ENCODE results near the gene NACC2. TPM values are rescaled to one million over a fixed set of nuclear protein-coding genes. Genes with fewer than 3 reads are reported as not detected.

The NACC2 gene
- total and polyA plus RNA-seq, 2 experiments from 2014 or later = 3.8 to 20.8 TPM

GRCh38 chr9:135992486-135993408 lies 102.3 kb downstream of the NACC2 start:
- TF ChIP-seq STAT1 (IDR thresholded peaks at IDR 0.05; ENCODE audit: unreplicated experiment) (no peak), POLR2AphosphoS5 (IDR thresholded peaks at IDR 0.05; ENCODE audit: low read depth) (peak; percentile 43; the same call in 1 of the 2 replicates)
- no peaks in the 10 kb centered on the region for H3K36me3 ChIP-seq (ENCODE audit: insufficient read depth)
- H3K9me2 ChIP-seq (ENCODE audit: insufficient read depth) = no peaks in the 10 kb centered on the region
- H3F3A ChIP-seq (replicated peaks; ENCODE audit: low read depth) = peaks cover 7% of the 10 kb centered on the region
- H3K27ac ChIP-seq (ENCODE audit: low read depth) = peak overlapping the region; percentile 65
- Mint-ChIP-seq H3K4me3 (peak overlapping the region; percentile 60; the same call in 2 of the 3 replicates), H3K36me3 (ENCODE audit: low read depth) (no peaks in the 10 kb centered on the region), H3K27ac (no peak overlapping the region), H3K9me3 (no peaks in the 10 kb centered on the region), H3K4me1 (peaks cover 23% of the 10 kb centered on the region), H3K27me3 (ENCODE audit: insufficient read depth, low read depth, poor library complexity) (peaks cover 18% of the 10 kb centered on the region)
- DNase-seq (ENCODE audit: low spot score) = peak; percentile 79
- H3K27me3 ChIP-seq (ENCODE audit: insufficient read depth) = no peaks in the 10 kb centered on the region
- H2AFZ ChIP-seq = peak overlapping the region; percentile 80
- ATAC-seq = peak; percentile 63
- peak overlapping the region; percentile 77 for H3K4me2 ChIP-seq
- no peaks in the 10 kb centered on the region for H4K20me1 ChIP-seq (replicated peaks; ENCODE audit: insufficient read depth)
- H3K4me1 ChIP-seq (ENCODE audit: insufficient read depth) = peaks cover 31% of the 10 kb centered on the region; the same call in 1 of the 2 replicates
- H3K4me3 ChIP-seq = peak overlapping the region; percentile 51
- no peaks in the 10 kb centered on the region for H3K79me2 ChIP-seq (replicated peaks; ENCODE audit: insufficient read depth)

GRCh38 chr9:135991771-135992170 lies 103.3 kb downstream of the NACC2 start:
- no peaks in the 10 kb centered on the region for H3K9me3 Mint-ChIP-seq
- Histone ChIP-seq H3K4me2 (0 out of 2 replicates have a peak overlapping the region, but pooled peaks have one; percentile 77), H3K27ac (ENCODE audit: low read depth) (no peak overlapping the region), H3K4me3 (no peak overlapping the region), H3F3A (replicated peaks; ENCODE audit: low read depth) (peaks cover 7% of the 10 kb centered on the region), H3K4me1 (ENCODE audit: insufficient read depth) (peaks cover 31% of the 10 kb centered on the region; the same call in 1 of the 2 replicates), H3K79me2 (replicated peaks; ENCODE audit: insufficient read depth) (no peaks in the 10 kb centered on the region), H3K36me3 (ENCODE audit: insufficient read depth) (no peaks in the 10 kb centered on the region), H2AFZ (no peak overlapping the region), H3K9me2 (ENCODE audit: insufficient read depth) (no peaks in the 10 kb centered on the region), H4K20me1 (replicated peaks; ENCODE audit: insufficient read depth) (no peaks in the 10 kb centered on the region), H3K27me3 (ENCODE audit: insufficient read depth) (no peaks in the 10 kb centered on the region)
- H3K27me3 Mint-ChIP-seq (ENCODE audit: insufficient read depth, low read depth, poor library complexity) = peaks cover 18% of the 10 kb centered on the region
- TF ChIP-seq EZH2 (IDR thresholded peaks at IDR 0.05; ENCODE audit: low read depth, unreplicated experiment) = no peak
- no peak for TF ChIP-seq CREB1 (CRISPR knock-in tag; IDR thresholded peaks at IDR 0.05; ENCODE audit: low read depth)
- TF ChIP-seq EZH2phosphoT487 (IDR thresholded peaks at IDR 0.05; ENCODE audit: unreplicated experiment) = no peak
- no peak for TF ChIP-seq ZNF114 (CRISPR knock-in tag; IDR thresholded peaks at IDR 0.05)
- no peak for ATAC-seq
- no peaks in the 10 kb centered on the region for H3K36me3 Mint-ChIP-seq (ENCODE audit: low read depth)
- H3K4me1 Mint-ChIP-seq = peaks cover 23% of the 10 kb centered on the region
- H3K27ac Mint-ChIP-seq = no peak overlapping the region
- H3K4me3 Mint-ChIP-seq = peak overlapping the region; percentile 23; the same call in 1 of the 3 replicates
- DNase-seq (ENCODE audit: low spot score) = no peak

GRCh38 chr9:135990468-135991429 lies 104.3 kb downstream of the NACC2 start:
- DNase-seq (ENCODE audit: low spot score) = peak; percentile 96
- H3K4me3 ChIP-seq = no peak overlapping the region
- no peaks in the 10 kb centered on the region for H3K36me3 Mint-ChIP-seq (ENCODE audit: low read depth)
- no peaks in the 10 kb centered on the region for H3K9me3 Mint-ChIP-seq
- no peak overlapping the region for H3K4me3 Mint-ChIP-seq
- H2AFZ ChIP-seq = no peak overlapping the region
- H4K20me1 ChIP-seq (replicated peaks; ENCODE audit: insufficient read depth) = no peaks in the 10 kb centered on the region
- H3K4me1 Mint-ChIP-seq = peaks cover 23% of the 10 kb centered on the region
- peaks cover 31% of the 10 kb centered on the region; the same call in 1 of the 2 replicates for H3K4me1 ChIP-seq (ENCODE audit: insufficient read depth)
- peak overlapping the region; percentile 43; the same call in 1 of the 2 replicates for H3K4me2 ChIP-seq
- TF ChIP-seq CTCF (conservative IDR thresholded peaks at IDR 0.05; ENCODE audit: low read depth in 2 of 2) (0 out of 4 replicates have a peak, but pooled peaks of 1 of the 2 experiments have one; percentile 12), NANOG (IDR thresholded peaks at IDR 0.05; ENCODE audit: borderline replicate concordance) (no peak), ZNF114 (CRISPR knock-in tag; IDR thresholded peaks at IDR 0.05) (no peak), EZH2phosphoT487 (IDR thresholded peaks at IDR 0.05; ENCODE audit: unreplicated experiment) (no peak), STAT1 (IDR thresholded peaks at IDR 0.05; ENCODE audit: unreplicated experiment) (no peak)
- H3K36me3 ChIP-seq (ENCODE audit: insufficient read depth) = no peaks in the 10 kb centered on the region
- H3F3A ChIP-seq (replicated peaks; ENCODE audit: low read depth) = peaks cover 7% of the 10 kb centered on the region
- no peak overlapping the region for H3K27ac Mint-ChIP-seq
- H3K79me2 ChIP-seq (replicated peaks; ENCODE audit: insufficient read depth) = no peaks in the 10 kb centered on the region
- H3K27me3 ChIP-seq (ENCODE audit: insufficient read depth) = no peaks in the 10 kb centered on the region
- peaks cover 15% of the 10 kb centered on the region for H3K27me3 Mint-ChIP-seq (ENCODE audit: insufficient read depth, low read depth, poor library complexity)
- no peak overlapping the region for H3K27ac ChIP-seq (ENCODE audit: low read depth)
- peak; percentile 21 for ATAC-seq
- no peaks in the 10 kb centered on the region for H3K9me2 ChIP-seq (ENCODE audit: insufficient read depth)
